Measurements from ENCODE around the gene USP31.

USP31 gene

GRCh38 chr16:23182679-23183542, 33.7 kb upstream of the USP31 start, which contains the start of gene SCNN1G:
TSS of gene SCNN1G (plus strand) at chr16:23182745. CDS start at chr16:23186272, 3,527 bp downstream.
- H3K4me3 ChIP-seq (ENCODE audit: low read depth in 1 of 2, low read length in 2 of 2): no peak within 1 kb of the TSS
- H3K4me1 ChIP-seq (ENCODE audit: insufficient read depth, low read length): no peaks in the 10 kb centered on the region
- H3K9ac ChIP-seq (ENCODE audit: low read depth, low read length): no peak within 1 kb of the TSS
- no peak within 1 kb of the TSS for H3K27ac ChIP-seq (ENCODE audit: low read length)
- H3K36me3 ChIP-seq (ENCODE audit: insufficient read depth, low read length): no peaks in the 10 kb centered on the region
- no peak within 1 kb of the TSS for H2AFZ ChIP-seq (ENCODE audit: low read depth, low read length)
- no peaks in the 10 kb centered on the region for H4K20me1 ChIP-seq (ENCODE audit: insufficient read depth, low read length)
- H3K27me3 ChIP-seq (ENCODE audit: insufficient read depth, low read length, poor library complexity): peaks cover 7% of the 10 kb centered on the region
- no peak within 1 kb of the TSS for H3K4me2 ChIP-seq (ENCODE audit: insufficient read depth, low read length)
- no peak for TF ChIP-seq CTCF (IDR thresholded peaks at IDR 0.05; ENCODE audit: borderline replicate concordance, extremely low read depth, low read length, poor library complexity, severe bottlenecking)
- no peak for TF ChIP-seq EZH2 (IDR thresholded peaks at IDR 0.05; ENCODE audit: borderline replicate concordance, low read depth, low read length, severe bottlenecking)
- H3K9me3 ChIP-seq (ENCODE audit: insufficient read depth, low read length, severe bottlenecking): no peaks in the 10 kb centered on the region
- ATAC-seq (ENCODE audit: insufficient read depth, low read depth) (no peak), DNase-seq (no peak)
- no peaks in the 10 kb centered on the region for H3K79me2 ChIP-seq (ENCODE audit: insufficient read depth, low read length)

GRCh38 chr16:23182206-23182678, 33.0 kb upstream of the USP31 start:
- Histone ChIP-seq H3K9me3 (ENCODE audit: insufficient read depth, low read length, severe bottlenecking) (no peaks in the 10 kb centered on the region), H4K20me1 (ENCODE audit: insufficient read depth, low read length) (no peaks in the 10 kb centered on the region), H3K4me1 (ENCODE audit: insufficient read depth, low read length) (no peaks in the 10 kb centered on the region), H3K4me3 (ENCODE audit: low read depth in 1 of 2, low read length in 2 of 2) (no peak overlapping the region), H3K79me2 (ENCODE audit: insufficient read depth, low read length) (no peaks in the 10 kb centered on the region), H3K36me3 (ENCODE audit: insufficient read depth, low read length) (no peaks in the 10 kb centered on the region), H3K4me2 (ENCODE audit: insufficient read depth, low read length) (no peak overlapping the region), H2AFZ (ENCODE audit: low read depth, low read length) (no peak overlapping the region), H3K9ac (ENCODE audit: low read depth, low read length) (no peak overlapping the region), H3K27ac (ENCODE audit: low read length) (no peak overlapping the region), H3K27me3 (ENCODE audit: insufficient read depth, low read length, poor library complexity) (peaks cover 7% of the 10 kb centered on the region)
- ATAC-seq (ENCODE audit: insufficient read depth, low read depth) (no peak), DNase-seq (no peak)
- no peak for TF ChIP-seq CTCF (IDR thresholded peaks at IDR 0.05; ENCODE audit: borderline replicate concordance, extremely low read depth, low read length, poor library complexity, severe bottlenecking)
- TF ChIP-seq EZH2 (IDR thresholded peaks at IDR 0.05; ENCODE audit: borderline replicate concordance, low read depth, low read length, severe bottlenecking): no peak

GRCh38 chr16:23181506-23181905, 32.3 kb upstream of the USP31 start:
- Histone ChIP-seq H3K9ac (ENCODE audit: low read depth, low read length) (no peak overlapping the region), H3K79me2 (ENCODE audit: insufficient read depth, low read length) (no peaks in the 10 kb centered on the region), H3K27ac (ENCODE audit: low read length) (no peak overlapping the region), H3K9me3 (ENCODE audit: insufficient read depth, low read length, severe bottlenecking) (no peaks in the 10 kb centered on the region), H2AFZ (ENCODE audit: low read depth, low read length) (no peak overlapping the region), H3K4me1 (ENCODE audit: insufficient read depth, low read length) (no peaks in the 10 kb centered on the region), H3K4me3 (ENCODE audit: low read depth in 1 of 2, low read length in 2 of 2) (no peak overlapping the region), H4K20me1 (ENCODE audit: insufficient read depth, low read length) (no peaks in the 10 kb centered on the region), H3K4me2 (ENCODE audit: insufficient read depth, low read length) (no peak overlapping the region), H3K36me3 (ENCODE audit: insufficient read depth, low read length) (no peaks in the 10 kb centered on the region), H3K27me3 (ENCODE audit: insufficient read depth, low read length, poor library complexity) (peaks cover 7% of the 10 kb centered on the region)
- DNase-seq (no peak), ATAC-seq (ENCODE audit: insufficient read depth, low read depth) (no peak)
- TF ChIP-seq CTCF (IDR thresholded peaks at IDR 0.05; ENCODE audit: borderline replicate concordance, extremely low read depth, low read length, poor library complexity, severe bottlenecking): no peak
- no peak for TF ChIP-seq EZH2 (IDR thresholded peaks at IDR 0.05; ENCODE audit: borderline replicate concordance, low read depth, low read length, severe bottlenecking)
